HG02763 (cell line): Measurements from ENCODE around the gene EFCAB11.

Experiments used
- ATAC-seq: cut with Tn5 transposase; IDR thresholded peaks from one replicate; pipeline ENCODE4 v1.9.1; 2021; ENCODE audit warnings: mild to moderate bottlenecking, moderate library complexity; ENCODE audit not compliant: unreplicated experiment

Gene EFCAB11

DNA sequence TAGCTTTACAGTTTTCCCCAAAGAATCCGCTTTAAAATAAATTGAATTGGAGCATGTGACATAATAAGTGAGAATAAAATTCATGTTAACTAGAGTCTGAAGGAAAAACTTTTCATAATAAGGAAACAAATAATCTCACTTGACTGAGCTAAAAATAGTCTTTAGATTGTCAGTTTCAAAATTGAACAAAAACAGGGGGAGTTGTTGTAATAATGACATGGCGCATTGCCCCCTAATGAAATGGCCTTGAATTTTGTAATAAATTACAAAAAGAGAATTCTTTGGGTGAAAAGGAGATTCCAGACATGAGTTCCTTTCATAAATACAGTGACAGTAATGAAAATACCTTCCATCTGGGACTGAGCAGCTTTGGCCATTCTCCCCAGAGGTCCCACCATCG is 178.6 kb downstream of the EFCAB11 start:
- ATAC-seq, result no peak

DNA sequence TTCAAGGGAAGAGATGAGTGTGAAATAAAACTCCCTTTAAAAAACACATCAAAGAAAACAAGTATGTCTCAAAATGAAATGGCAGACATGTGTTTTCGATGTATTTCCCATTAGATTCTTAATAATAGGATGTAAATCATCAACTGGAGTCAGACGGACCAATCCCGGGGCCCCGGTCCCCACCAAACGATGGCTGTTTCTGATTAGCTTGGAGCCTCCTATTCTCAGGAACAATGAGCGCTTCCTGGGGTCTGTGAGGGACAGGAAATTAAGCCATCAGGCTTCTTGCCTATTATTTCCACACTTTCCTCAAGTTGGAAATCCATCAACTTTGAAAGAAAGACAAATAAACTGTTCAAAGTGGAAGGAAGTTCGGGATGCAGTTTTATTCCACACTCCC is 179.4 kb downstream of the EFCAB11 start:
- no peak for ATAC-seq

DNA sequence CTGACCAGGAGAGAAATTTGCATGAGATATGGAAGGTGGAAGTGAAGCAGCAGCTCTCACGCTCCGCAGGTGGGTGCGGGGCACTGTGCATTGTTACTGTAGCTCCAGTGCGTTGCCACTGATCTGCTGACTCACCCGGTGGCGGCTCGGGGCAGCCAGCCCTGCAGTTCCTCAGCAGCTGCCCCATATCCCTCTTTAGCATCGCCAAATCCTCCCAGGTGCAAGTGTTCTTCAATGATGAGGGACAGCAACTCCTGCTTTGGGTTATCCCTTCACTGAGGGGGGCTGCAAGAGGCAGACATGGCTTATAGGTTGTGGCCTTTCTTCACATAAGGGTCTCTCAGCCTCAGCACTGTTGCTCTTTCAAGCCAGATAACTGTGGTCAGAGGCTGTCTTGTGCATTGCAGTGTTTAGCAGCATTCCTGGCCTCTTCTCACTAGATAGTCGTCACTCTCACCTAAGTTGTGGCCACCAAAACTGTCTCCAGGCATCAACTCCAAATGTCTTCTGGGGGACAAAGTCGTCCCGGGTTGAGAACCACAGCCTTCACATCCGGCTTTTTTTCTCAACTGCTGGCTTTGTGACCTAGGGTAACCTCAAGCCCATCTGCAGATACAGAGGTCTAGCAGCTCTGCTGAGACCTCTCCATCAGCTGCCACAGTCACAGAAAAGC is 180.8 kb downstream of the EFCAB11 start:
- ATAC-seq, result peak; percentile 75

DNA sequence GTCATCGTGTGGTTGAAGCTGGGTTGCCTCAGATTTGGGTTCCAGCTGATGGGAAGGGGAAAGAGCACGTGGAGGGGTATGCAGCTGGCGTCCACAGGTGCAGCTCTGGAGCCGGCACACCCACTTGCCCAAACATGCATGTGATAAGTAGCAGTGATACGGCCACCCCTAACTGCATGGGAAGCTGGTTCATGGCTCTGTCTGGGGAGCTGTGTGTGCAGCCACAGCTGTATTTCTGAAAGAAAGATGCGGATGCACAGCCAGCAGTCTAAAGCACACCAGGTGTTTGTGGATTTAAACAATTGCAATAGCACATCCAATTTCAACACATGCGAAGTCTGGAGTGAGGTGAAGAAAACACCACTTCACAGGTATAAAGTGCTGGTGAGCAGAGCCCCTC is 181.4 kb downstream of the EFCAB11 start:
- ATAC-seq, result peak; percentile 48

DNA sequence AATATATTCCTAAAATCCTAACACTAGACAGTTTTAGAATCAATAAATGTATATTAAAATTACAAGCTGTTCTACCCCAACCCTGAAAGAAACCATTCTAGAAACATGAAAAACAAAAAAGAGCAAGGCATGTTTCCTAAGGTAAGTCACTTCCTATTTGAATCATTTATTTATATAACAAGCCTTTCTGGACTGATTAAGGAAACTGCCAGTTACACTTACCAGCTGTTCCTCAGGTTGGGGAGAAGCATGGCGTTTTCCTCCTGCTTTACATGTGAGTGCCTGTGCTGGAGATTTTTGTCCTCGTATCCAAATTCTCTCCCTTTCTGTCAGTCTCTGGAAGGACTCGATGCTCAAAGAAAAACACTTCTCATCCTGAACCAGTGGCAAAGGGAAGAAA is 183.3 kb downstream of the EFCAB11 start:
- ATAC-seq, result no peak

DNA sequence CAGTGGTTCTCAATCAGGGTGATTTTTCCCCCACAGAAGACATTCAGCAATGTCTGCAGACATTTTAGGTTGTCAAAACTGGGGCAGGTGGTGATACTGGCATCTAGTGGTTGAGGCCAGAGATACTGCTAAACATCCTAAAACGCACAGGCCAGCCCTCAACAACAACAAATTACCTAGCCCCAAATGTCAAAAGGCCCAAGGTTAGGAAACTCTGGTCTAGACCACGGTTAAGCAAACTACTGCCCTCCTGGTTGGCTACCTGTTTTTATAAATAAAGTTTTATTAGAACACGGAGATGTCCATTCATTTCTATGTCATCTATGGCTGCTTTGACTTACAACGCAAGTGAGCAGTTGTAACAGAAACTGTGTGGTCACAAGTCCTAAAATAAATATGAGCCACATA is 186.7 kb downstream of the EFCAB11 start:
- ATAC-seq, result peak; percentile 85

DNA sequence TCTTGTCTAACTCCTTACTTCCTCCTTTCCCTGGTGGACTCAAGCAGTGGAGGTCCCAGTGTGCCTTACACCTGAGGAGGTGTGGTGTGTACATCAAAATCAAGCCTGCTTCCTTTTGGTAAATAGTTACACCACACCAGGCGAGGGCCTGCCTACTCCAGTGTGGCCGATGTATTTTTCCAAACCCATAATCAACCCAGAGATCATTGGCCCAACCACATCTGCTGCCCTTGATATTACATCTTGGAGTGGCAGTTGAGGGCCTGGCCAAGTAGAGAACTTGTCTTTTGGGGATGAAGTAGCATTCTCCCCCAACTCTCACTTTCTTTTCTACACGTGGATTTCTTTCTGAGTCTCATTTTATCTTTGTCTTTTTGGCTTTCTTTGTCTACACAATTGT is 187.4 kb downstream of the EFCAB11 start:
- no peak for ATAC-seq

DNA sequence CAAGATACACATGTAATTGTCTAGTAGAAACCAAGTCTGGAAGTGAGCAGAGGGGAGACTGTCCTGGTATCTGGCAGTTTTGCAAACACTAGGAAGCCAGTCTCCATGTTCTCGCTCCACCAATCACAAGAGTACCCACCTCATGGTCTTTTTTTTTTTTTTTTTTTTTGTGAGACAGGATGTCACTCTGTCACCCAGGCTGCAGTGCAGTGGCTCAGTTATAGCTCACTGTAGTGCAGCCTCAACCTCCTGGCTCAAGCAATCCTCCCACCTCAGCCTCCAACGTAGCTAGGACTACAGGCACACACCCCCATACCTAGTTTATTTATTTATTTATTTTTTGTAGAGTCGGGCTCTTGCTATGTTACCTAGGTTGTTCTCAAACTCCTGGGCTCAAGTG is 189.2 kb downstream of the EFCAB11 start:
- ATAC-seq, result no peak

DNA sequence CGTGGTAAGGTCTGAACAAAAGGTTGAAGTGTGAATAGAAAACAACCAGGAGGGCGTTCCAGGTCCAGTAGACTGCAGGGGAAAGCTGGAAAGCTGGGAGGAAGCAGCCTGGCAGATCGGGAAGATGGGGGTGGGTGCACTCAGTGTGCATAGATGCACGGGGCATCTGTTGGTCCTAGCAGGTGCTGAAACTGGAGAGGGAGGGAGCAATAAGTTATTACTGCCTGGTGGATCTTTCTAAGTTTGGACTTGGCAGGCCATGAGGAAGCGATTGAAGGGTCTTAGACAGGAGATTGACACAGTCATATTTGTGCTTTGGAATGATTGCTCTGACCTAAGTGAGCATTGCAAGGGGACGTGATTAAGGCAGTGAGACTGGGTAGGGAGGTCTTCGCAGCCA is 194.4 kb downstream of the EFCAB11 start:
- ATAC-seq, result no peak

DNA sequence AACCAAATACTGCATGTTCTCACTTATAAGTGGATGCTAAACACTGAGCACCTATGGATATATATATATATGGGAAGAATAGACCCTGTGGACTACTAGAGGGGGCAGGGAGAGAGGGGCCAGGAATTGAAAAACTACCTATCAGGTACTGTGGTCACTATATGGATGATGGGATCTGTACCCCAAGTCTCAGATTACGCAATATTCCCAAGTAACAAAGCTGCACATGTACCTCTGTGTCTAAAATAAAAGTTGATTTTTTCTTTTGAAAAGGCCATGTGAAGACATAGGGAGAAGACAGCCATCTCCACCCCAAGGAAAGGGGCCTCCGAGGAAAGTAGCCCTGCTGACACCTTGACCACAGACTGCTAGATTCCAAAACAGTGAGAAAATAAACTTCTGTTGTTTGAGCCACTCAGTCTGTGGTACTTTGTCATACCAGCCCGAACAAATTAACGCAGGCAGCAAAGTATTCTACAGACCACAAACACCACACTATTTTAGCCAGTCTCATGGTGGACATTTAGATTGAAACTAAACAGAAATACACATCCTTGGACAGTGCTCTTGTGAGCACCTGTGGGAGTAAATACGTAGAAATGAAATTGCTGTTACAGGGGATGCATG is 197.1 kb downstream of the EFCAB11 start:
- no peak for ATAC-seq

DNA sequence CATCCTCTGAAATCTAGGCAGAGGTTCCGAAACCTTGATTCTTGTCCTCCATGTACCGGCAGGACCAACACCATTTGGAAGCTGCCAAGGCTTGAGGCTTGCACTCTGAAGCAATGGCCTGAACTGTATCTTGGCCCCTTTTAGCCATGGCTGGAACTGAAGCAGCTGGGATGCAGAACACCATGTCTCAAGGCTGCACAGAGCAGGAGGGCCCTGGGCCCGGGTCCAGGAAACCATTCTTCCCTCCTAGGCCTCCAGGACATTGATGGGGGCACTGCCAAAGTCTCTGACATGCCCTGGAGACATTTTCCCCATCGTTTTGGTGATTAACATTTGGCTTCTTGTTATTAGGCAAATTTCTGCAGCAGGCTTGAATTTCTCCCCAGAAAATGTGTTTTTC is 198.7 kb downstream of the EFCAB11 start:
- ATAC-seq, result no peak

DNA sequence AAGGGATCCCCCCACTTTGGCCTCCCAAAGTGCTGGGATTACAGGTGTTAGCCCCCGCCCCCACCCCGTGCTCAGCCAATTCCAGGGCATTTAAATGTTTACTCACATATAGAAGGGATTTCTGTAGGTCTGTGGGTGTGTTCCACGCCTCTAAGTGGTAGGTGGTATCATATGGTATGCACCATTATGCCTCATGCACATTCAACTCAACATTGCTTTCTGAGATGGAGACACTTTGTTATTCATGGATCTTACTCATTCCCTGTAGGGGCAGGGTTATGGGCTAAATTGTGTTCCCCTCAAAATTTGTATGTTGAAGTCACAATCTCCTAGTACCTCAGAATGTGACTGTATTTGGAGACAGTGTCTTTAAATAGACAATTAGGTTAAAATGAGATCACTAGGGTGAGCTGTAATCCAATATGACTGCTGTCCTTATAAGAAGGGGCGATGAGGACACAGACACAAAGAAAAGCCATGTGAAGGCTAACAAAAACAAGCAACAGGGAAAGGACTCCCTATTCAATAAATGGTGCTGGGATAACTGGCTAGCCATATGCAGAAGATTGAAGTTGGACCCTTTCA is 200.6 kb downstream of the EFCAB11 start:
- no peak for ATAC-seq

DNA sequence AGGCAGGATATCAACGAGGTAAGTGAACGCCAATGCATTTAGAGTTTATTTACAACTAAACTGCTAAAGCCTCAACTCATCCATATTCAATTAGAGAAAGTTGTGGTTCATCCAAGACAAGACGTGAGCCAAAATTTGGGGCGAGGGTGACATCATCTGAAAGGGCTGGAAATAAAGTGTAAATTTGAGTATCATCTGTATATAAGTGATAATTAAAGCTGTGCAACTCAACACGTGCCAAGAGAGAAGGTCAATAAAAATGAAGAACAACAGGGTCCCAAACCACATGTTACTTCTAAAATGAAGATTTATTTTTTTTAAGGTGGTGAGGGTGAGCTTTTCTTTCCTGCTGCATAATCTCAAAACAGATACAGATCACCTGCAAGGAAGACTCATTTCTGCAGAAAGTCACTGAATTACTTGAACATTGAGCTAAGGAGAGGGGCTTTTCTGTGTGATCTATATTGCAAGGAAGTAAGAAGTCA is 203.6 kb downstream of the EFCAB11 start:
- ATAC-seq, result no peak

DNA sequence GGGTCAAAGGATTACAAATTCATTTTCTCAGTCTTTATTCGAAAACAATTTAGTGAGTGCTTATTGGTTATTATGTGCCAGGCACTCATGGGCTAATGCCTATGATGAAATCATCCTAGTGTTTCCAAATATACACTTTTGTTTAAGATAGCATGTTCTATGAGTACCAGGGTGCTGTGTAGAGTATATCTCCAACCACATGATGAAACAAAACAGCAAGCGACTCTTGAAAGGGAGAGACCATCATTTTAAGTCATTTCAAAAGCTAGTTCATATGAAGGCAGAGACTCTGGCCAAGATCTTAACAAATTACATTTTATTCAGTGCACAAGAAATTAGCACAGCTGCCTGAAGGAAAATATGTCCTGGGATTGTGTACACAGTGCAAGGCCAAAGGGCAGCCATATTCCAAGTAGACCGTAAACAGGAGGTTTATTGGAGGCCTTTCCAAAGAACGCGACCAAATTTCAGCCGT is 204.2 kb downstream of the EFCAB11 start:
- no peak for ATAC-seq

DNA sequence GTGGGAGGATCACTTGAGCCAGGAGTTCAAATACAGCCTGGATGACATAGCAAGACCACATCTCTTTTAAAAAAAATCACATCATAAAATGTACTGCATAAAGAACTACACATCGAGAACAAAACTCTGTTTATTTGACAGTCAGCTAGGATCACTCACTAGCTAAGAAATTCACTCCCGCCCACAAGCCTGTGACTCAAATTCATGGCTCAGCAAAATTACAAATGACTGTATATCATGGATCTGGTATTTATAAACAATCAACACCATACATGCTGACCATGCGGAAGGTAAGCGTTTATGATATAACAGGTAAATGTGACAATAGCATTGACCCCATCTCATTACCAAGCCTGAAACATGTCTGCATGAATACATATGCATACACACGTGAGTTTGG is 206.5 kb downstream of the EFCAB11 start:
- ATAC-seq, result no peak

DNA sequence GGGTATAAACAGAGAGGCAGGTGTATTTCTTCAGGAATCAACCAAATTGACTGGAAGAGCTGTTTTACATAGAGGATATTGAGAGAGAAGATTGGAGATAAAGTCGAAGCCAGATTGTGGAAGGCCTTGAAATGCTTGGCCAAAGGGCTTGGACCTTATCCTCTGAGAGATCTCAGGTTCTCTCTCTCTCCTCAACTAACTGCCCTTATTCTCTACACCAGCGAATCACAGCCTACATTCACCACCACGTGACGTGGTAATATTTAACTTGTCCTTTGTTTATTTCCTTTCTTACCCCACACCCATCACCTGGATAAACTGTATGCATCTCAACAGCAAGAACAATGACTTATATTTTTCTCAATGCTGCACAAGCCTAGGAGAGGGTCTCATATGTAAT is 207.4 kb downstream of the EFCAB11 start:
- ATAC-seq, result no peak

DNA sequence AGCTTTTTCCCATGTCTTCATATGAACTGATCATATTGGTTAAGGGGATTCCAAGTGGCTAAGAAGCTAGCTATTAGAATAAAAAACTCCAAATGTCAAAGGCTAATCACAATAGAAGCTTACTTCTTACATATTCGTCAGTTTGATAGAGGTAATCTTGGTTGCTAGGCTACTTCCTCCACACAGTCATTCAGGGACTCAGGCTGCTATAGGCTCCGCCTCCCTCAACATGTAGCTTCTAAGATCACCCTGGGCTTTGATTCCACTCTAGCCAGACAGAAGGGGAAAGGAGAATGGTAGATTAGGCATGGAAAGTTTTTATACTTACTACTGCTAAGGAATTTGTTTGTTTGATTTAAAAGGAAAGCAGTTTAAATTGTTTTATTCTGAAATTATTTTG is 207.9 kb downstream of the EFCAB11 start:
- no peak for ATAC-seq

DNA sequence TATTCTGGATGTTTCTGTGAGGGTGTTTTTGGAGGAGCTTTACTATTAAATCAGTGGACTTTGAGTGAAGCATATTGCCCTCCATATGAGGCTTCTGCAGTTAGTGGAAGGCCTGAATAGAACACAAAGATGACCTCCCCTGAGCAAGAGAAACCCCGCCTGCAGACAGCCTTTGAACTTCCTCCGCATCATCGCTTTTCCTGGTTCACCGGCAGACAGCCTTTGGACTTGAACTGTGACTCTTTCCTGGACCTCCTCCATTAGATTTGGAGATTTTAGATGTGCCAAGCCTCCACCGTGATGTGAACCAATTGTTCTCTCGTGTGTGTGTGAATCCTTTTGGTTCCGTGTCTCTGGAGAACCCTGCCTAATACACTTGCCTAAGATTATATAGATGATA is 208.4 kb downstream of the EFCAB11 start:
- ATAC-seq, result no peak
